HEK293 (cell line): ENCODE measurements around the gene SENP2.

Experiments
- GLI4 ChIP-seq: fragments of 450-650 bp; formaldehyde crosslinking; IDR thresholded peaks from 2 replicates; pipeline ENCODE4 v1.5.1; 2016; ENCODE audit warnings: missing biosample characterization, missing genetic modification characterization
- IKZF3 ChIP-seq: fragments of 450-650 bp; IDR thresholded peaks from 2 replicates; pipeline ENCODE4 v1.5.0; 2018; ENCODE audit warnings: missing biosample characterization, mild to moderate bottlenecking, missing genetic modification characterization, moderate library complexity
- TCF7L2 ChIP-seq: IDR thresholded peaks from 2 replicates; pipeline ENCODE4 v1.6.1; 2011; ENCODE audit warnings: low read depth, mild to moderate bottlenecking, inconsistent platforms, low read length, moderate library complexity, borderline replicate concordance
- ZNF2 ChIP-seq: fragments of 450-650 bp; formaldehyde crosslinking; IDR thresholded peaks from 2 replicates; pipeline ENCODE4 v1.5.1; 2016; ENCODE audit warnings: missing biosample characterization, missing genetic modification characterization
- ZNF214 ChIP-seq: fragments of 450-650 bp; formaldehyde crosslinking; IDR thresholded peaks from 2 replicates; pipeline ENCODE4 v1.5.1; 2017; ENCODE audit warnings: missing biosample characterization, mild to moderate bottlenecking, missing genetic modification characterization, borderline replicate concordance
- ZNF350 ChIP-seq: fragments of 450-650 bp; formaldehyde crosslinking; IDR thresholded peaks from 2 replicates; pipeline ENCODE4 v1.5.0; 2017; ENCODE audit warnings: missing biosample characterization, mild to moderate bottlenecking, missing genetic modification characterization
- ZNF473 ChIP-seq: fragments of 450-650 bp; formaldehyde crosslinking; IDR thresholded peaks from 2 replicates; pipeline ENCODE4 v1.5.1; 2017; ENCODE audit warnings: missing biosample characterization, missing genetic modification characterization
- ZXDB ChIP-seq: fragments of 450-650 bp; formaldehyde crosslinking; IDR thresholded peaks from 2 replicates; pipeline ENCODE4 v1.5.1; 2016; ENCODE audit warnings: missing biosample characterization, missing genetic modification characterization
- TF ChIP-seq, protein P1 (sequence below): fragments of 450-650 bp; formaldehyde crosslinking; IDR thresholded peaks from 2 replicates; pipeline ENCODE4 v1.5.1; 2016; ENCODE audit warnings: missing biosample characterization, missing genetic modification characterization
- TF ChIP-seq, protein P2 (sequence below): fragments of 450-650 bp; formaldehyde crosslinking; IDR thresholded peaks from 2 replicates; pipeline ENCODE4 v1.5.1; 2016; ENCODE audit warnings: missing biosample characterization, missing genetic modification characterization
- TF ChIP-seq, protein P3 (sequence below): sonication (generic); formaldehyde crosslinking; IDR thresholded peaks from 2 replicates; pipeline ENCODE4 v1.8.1; 2022; ENCODE audit warnings: mild to moderate bottlenecking, moderate library complexity, missing genetic modification reagents

DNA sequence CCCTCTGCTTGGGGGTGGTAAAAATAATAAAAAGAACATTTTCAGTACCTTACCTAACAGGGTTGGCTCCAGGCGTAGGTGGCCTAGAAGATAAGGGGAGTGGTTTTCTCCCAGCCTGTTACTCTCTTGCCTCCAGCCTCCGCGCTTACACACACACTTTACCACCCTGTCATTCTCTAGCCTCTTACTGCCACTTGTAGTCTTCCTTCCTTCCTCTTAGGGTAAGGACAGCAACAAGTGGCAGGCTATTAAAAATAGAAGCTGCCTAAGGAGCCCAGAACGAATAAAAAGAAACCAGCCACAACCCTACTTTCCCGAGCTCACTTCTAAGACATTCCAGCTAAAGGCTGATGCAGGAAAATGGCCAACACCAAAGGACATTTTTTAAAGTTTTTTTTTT, 24.1 kb upstream of the SENP2 start:
- TF ChIP-seq ZNF214 (tag by site-specific recombination): no peak
- no peak for TF ChIP-seq TCF7L2
- TF ChIP-seq ZNF350: no peak
- TF ChIP-seq IKZF3 (tag by site-specific recombination): no peak
- TF ChIP-seq, protein P1, sequence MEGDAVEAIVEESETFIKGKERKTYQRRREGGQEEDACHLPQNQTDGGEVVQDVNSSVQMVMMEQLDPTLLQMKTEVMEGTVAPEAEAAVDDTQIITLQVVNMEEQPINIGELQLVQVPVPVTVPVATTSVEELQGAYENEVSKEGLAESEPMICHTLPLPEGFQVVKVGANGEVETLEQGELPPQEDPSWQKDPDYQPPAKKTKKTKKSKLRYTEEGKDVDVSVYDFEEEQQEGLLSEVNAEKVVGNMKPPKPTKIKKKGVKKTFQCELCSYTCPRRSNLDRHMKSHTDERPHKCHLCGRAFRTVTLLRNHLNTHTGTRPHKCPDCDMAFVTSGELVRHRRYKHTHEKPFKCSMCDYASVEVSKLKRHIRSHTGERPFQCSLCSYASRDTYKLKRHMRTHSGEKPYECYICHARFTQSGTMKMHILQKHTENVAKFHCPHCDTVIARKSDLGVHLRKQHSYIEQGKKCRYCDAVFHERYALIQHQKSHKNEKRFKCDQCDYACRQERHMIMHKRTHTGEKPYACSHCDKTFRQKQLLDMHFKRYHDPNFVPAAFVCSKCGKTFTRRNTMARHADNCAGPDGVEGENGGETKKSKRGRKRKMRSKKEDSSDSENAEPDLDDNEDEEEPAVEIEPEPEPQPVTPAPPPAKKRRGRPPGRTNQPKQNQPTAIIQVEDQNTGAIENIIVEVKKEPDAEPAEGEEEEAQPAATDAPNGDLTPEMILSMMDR: no peak
- no peak for TF ChIP-seq ZXDB (tag by site-specific recombination)
- no peak for TF ChIP-seq ZNF2 (tag by site-specific recombination)
- TF ChIP-seq, protein P2, sequence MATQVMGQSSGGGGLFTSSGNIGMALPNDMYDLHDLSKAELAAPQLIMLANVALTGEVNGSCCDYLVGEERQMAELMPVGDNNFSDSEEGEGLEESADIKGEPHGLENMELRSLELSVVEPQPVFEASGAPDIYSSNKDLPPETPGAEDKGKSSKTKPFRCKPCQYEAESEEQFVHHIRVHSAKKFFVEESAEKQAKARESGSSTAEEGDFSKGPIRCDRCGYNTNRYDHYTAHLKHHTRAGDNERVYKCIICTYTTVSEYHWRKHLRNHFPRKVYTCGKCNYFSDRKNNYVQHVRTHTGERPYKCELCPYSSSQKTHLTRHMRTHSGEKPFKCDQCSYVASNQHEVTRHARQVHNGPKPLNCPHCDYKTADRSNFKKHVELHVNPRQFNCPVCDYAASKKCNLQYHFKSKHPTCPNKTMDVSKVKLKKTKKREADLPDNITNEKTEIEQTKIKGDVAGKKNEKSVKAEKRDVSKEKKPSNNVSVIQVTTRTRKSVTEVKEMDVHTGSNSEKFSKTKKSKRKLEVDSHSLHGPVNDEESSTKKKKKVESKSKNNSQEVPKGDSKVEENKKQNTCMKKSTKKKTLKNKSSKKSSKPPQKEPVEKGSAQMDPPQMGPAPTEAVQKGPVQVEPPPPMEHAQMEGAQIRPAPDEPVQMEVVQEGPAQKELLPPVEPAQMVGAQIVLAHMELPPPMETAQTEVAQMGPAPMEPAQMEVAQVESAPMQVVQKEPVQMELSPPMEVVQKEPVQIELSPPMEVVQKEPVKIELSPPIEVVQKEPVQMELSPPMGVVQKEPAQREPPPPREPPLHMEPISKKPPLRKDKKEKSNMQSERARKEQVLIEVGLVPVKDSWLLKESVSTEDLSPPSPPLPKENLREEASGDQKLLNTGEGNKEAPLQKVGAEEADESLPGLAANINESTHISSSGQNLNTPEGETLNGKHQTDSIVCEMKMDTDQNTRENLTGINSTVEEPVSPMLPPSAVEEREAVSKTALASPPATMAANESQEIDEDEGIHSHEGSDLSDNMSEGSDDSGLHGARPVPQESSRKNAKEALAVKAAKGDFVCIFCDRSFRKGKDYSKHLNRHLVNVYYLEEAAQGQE (tag by site-specific recombination): no peak
- TF ChIP-seq ZNF473: no peak
- TF ChIP-seq, protein P3, sequence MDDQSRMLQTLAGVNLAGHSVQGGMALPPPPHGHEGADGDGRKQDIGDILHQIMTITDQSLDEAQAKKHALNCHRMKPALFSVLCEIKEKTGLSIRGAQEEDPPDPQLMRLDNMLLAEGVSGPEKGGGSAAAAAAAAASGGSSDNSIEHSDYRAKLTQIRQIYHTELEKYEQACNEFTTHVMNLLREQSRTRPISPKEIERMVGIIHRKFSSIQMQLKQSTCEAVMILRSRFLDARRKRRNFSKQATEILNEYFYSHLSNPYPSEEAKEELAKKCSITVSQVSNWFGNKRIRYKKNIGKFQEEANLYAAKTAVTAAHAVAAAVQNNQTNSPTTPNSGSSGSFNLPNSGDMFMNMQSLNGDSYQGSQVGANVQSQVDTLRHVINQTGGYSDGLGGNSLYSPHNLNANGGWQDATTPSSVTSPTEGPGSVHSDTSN (CRISPR knock-in tag): no peak
- no peak for TF ChIP-seq GLI4 (tag by site-specific recombination)
